ENCODE measurements around the gene ZMYND10. TPM values are rescaled to one million over a fixed set of nuclear protein-coding genes. Genes with fewer than 3 reads are reported as not detected.

The ZMYND10 gene
- total RNA-seq = under 1 TPM; 0.94 to 1.00 TPM

- H3K36me3 Mint-ChIP-seq = peaks cover 14% of the 10 kb centered on the region
- no peak within 1 kb of the TSS for H3K27ac Mint-ChIP-seq
- H3K9me3 Mint-ChIP-seq = no peaks in the 10 kb centered on the region
- DNase-seq = peak; percentile 85
- no peaks in the 10 kb centered on the region for H3K27me3 Mint-ChIP-seq
- intact Hi-C loops (cut with micrococcal nuclease) = no loop called here
- peaks cover 46% of the 10 kb centered on the region for H3K4me1 Mint-ChIP-seq (ENCODE audit: low read depth)
- CTCF ChIA-PET = interaction anchor here (1.0 to 1.3 kb wide), 2 partner anchors 38 to 197 kb away, joined by 3 to 4 read pairs; no protein-coding TSS in a partner anchor
- POLR2A ChIA-PET = interaction anchor here (1.0 to 5.7 kb wide), 2 partner anchors 7 to 227 kb away, joined by 3 to 93 read pairs; partner anchors contain the start of gene RASSF1
- H3K4me3 Mint-ChIP-seq = peak within 1 kb of the TSS; percentile 53
Observed at GRCh38 chr3:50345586-50346234, at the start of gene ZMYND10. Gene ZMYND10, minus strand, starts transcription at chr3:50345732. Its CDS starts 153 bp downstream, at chr3:50345579.

DNA sequence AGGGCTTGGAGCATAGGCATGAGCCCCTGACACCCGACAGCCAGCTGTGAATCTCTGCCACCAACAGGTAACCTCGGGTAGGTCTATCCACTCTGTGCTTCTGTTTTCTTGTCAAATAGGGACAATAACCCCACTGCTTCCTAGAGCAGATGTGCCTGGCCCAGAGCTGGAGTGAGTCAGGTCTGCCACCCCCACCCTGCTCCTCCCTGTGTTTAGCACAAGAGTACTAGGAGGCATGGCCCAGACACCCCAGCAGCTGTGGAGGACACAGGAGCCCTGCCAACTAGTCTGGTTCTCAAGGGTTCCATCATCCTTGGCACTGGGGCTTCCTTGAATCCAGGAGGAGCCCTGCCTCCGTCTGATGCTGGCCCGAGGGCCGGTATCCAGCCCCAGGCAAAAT lies 47.5 kb upstream of the ZMYND10 start:
- Mint-ChIP-seq H3K4me3 (no peak overlapping the region), H3K27ac (no peak overlapping the region), H3K4me1 (ENCODE audit: low read depth) (no peaks in the 10 kb centered on the region), H3K36me3 (no peaks in the 10 kb centered on the region), H3K27me3 (no peaks in the 10 kb centered on the region), H3K9me3 (no peaks in the 10 kb centered on the region)
- CTCF ChIA-PET = interaction anchor here (1.0 kb wide), 1 partner anchor 149 kb away, joined by 3 read pairs; no protein-coding TSS in a partner anchor
- no peak for DNase-seq
- intact Hi-C loops (cut with micrococcal nuclease) = no loop called here
- POLR2A ChIA-PET = no interaction called here

- Mint-ChIP-seq H3K9me3 (no peaks in the 10 kb centered on the region), H3K4me1 (ENCODE audit: low read depth) (no peaks in the 10 kb centered on the region), H3K36me3 (no peaks in the 10 kb centered on the region), H3K27me3 (no peaks in the 10 kb centered on the region), H3K27ac (no peak overlapping the region), H3K4me3 (no peak overlapping the region)
- no peak for DNase-seq
- intact Hi-C loops (cut with micrococcal nuclease) = no loop called here
- ChIA-PET POLR2A (no interaction called here), CTCF (interaction anchor here (1.0 kb wide), 1 partner anchor 150 kb away, joined by 3 read pairs; no protein-coding TSS in a partner anchor)
Observed at GRCh38 chr3:50392101-50392715, 46.7 kb upstream of the ZMYND10 start.

GRCh38 chr3:50390508-50391224 lies 45.1 kb upstream of the ZMYND10 start:
- Mint-ChIP-seq H3K4me3 (no peak overlapping the region), H3K27me3 (no peaks in the 10 kb centered on the region), H3K9me3 (no peaks in the 10 kb centered on the region), H3K36me3 (no peaks in the 10 kb centered on the region), H3K27ac (no peak overlapping the region), H3K4me1 (ENCODE audit: low read depth) (no peaks in the 10 kb centered on the region)
- ChIA-PET CTCF (no interaction called here), POLR2A (no interaction called here)
- intact Hi-C loops (cut with micrococcal nuclease) = no loop called here
- no peak for DNase-seq

- CTCF ChIA-PET = no interaction called here
Observed at GRCh38 chr3:50389414-50389767, 43.9 kb upstream of the ZMYND10 start.

GRCh38 chr3:50388720-50389413 lies 43.3 kb upstream of the ZMYND10 start:
- Mint-ChIP-seq H3K4me1 (ENCODE audit: low read depth) (no peaks in the 10 kb centered on the region), H3K36me3 (no peaks in the 10 kb centered on the region), H3K27ac (no peak overlapping the region), H3K27me3 (no peaks in the 10 kb centered on the region), H3K9me3 (no peaks in the 10 kb centered on the region), H3K4me3 (no peak overlapping the region)
- ChIA-PET POLR2A (no interaction called here), CTCF (no interaction called here)
- DNase-seq = no peak
- intact Hi-C loops (cut with micrococcal nuclease) = no loop called here

More at GRCh38 chr3:50389414-50389767, 43.9 kb upstream of the ZMYND10 start:
- H3K4me1 Mint-ChIP-seq (ENCODE audit: low read depth) = no peaks in the 10 kb centered on the region
- DNase-seq = no peak
- H3K36me3 Mint-ChIP-seq = no peaks in the 10 kb centered on the region
- H3K4me3 Mint-ChIP-seq = no peak overlapping the region
- H3K27me3 Mint-ChIP-seq = no peaks in the 10 kb centered on the region
- no peaks in the 10 kb centered on the region for H3K9me3 Mint-ChIP-seq
- POLR2A ChIA-PET = no interaction called here
- H3K27ac Mint-ChIP-seq = no peak overlapping the region
- intact Hi-C loops (cut with micrococcal nuclease) = no loop called here

GRCh38 chr3:50388016-50388719 lies 42.6 kb upstream of the ZMYND10 start:
- CTCF ChIA-PET = interaction anchor here (1.5 kb wide), 1 partner anchor 154 kb away, joined by 5 read pairs; no protein-coding TSS in a partner anchor
- intact Hi-C loops (cut with micrococcal nuclease) = no loop called here
- H3K36me3 Mint-ChIP-seq = no peaks in the 10 kb centered on the region
- H3K9me3 Mint-ChIP-seq = no peaks in the 10 kb centered on the region
- no peaks in the 10 kb centered on the region for H3K27me3 Mint-ChIP-seq
- POLR2A ChIA-PET = no interaction called here
- no peak overlapping the region for H3K27ac Mint-ChIP-seq
- H3K4me3 Mint-ChIP-seq = no peak overlapping the region
- DNase-seq = no peak
- no peaks in the 10 kb centered on the region for H3K4me1 Mint-ChIP-seq (ENCODE audit: low read depth)

- no peak overlapping the region for H3K4me3 Mint-ChIP-seq
- no peaks in the 10 kb centered on the region for H3K9me3 Mint-ChIP-seq
- CTCF ChIA-PET = interaction anchor here (1.1 kb wide), 1 partner anchor 50 kb away, joined by 3 read pairs; no protein-coding TSS in a partner anchor
- H3K36me3 Mint-ChIP-seq = no peaks in the 10 kb centered on the region
- H3K27me3 Mint-ChIP-seq = no peaks in the 10 kb centered on the region
- DNase-seq = no peak
- H3K27ac Mint-ChIP-seq = no peak overlapping the region
- H3K4me1 Mint-ChIP-seq (ENCODE audit: low read depth) = no peaks in the 10 kb centered on the region
- POLR2A ChIA-PET = no interaction called here
- intact Hi-C loops (cut with micrococcal nuclease) = no loop called here
Observed at GRCh38 chr3:50385754-50386153, 40.2 kb upstream of the ZMYND10 start.

DNA sequence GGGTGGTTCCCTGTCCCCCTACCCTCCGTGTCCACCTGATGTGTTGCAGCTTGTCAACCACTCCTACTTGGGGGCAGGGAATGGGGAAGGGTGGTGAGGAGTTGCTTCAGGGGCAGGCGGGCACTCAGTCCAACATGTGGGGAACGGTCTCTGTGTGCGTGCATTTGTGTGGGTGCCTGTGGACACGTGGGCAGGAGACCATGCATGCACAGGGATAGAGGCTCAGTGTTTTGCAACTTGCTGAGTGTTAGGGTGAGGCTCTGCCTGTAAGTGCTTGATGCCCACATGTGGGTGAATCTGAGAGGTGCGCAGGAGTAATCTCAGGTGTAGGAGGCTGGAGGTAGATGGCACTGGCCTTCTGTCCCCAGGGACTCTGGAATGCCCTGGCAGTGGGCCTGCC lies 38.2 kb upstream of the ZMYND10 start:
- intact Hi-C loops (cut with micrococcal nuclease) = no loop called here
- no peak for DNase-seq
- no peaks in the 10 kb centered on the region for H3K9me3 Mint-ChIP-seq
- no peaks in the 10 kb centered on the region for H3K27me3 Mint-ChIP-seq
- H3K4me1 Mint-ChIP-seq (ENCODE audit: low read depth) = no peaks in the 10 kb centered on the region
- H3K36me3 Mint-ChIP-seq = no peaks in the 10 kb centered on the region
- CTCF ChIA-PET = interaction anchor here (1.0 kb wide), 1 partner anchor 37 kb away, joined by 3 read pairs; no protein-coding TSS in a partner anchor
- no peak overlapping the region for H3K4me3 Mint-ChIP-seq
- POLR2A ChIA-PET = interaction anchor here (1.0 kb wide), 1 partner anchor 14 kb away, joined by 4 read pairs; no protein-coding TSS in a partner anchor
- H3K27ac Mint-ChIP-seq = no peak overlapping the region

GRCh38 chr3:50382722-50383121 lies 37.2 kb upstream of the ZMYND10 start:
- no peaks in the 10 kb centered on the region for H3K9me3 Mint-ChIP-seq
- H3K4me3 Mint-ChIP-seq = no peak overlapping the region
- intact Hi-C loops (cut with micrococcal nuclease) = no loop called here
- no peaks in the 10 kb centered on the region for H3K36me3 Mint-ChIP-seq
- DNase-seq = no peak
- no peak overlapping the region for H3K27ac Mint-ChIP-seq
- POLR2A ChIA-PET = interaction anchor here (1.0 kb wide), 1 partner anchor 15 kb away, joined by 4 read pairs; no protein-coding TSS in a partner anchor
- CTCF ChIA-PET = interaction anchor here (1.0 kb wide), 1 partner anchor 36 kb away, joined by 3 read pairs; no protein-coding TSS in a partner anchor
- H3K4me1 Mint-ChIP-seq (ENCODE audit: low read depth) = no peaks in the 10 kb centered on the region
- no peaks in the 10 kb centered on the region for H3K27me3 Mint-ChIP-seq

DNA sequence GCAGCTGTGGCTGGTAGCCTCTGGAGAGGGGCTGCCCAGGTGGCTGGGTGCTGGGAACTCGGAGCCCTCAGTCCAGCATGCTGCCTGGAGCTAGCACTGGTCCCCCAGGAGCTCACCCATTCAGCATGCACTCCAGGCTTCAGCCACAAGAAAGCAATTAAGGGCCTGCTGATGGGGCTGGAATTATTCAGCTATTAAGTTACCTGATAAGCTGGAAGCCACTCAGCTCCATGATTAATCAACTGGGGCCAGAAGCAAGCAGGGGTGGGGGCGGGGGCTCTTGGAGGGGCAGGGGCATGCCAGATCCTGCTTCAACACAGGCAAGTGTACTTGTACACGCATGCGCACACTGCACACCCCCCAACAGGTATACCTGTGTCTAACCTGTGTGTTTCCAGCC lies 35.9 kb upstream of the ZMYND10 start:
- H3K36me3 Mint-ChIP-seq = no peaks in the 10 kb centered on the region
- intact Hi-C loops (cut with micrococcal nuclease) = no loop called here
- DNase-seq = no peak
- no peaks in the 10 kb centered on the region for H3K9me3 Mint-ChIP-seq
- ChIA-PET CTCF (no interaction called here), POLR2A (no interaction called here)
- no peak overlapping the region for H3K27ac Mint-ChIP-seq
- no peaks in the 10 kb centered on the region for H3K27me3 Mint-ChIP-seq
- no peaks in the 10 kb centered on the region for H3K4me1 Mint-ChIP-seq (ENCODE audit: low read depth)
- H3K4me3 Mint-ChIP-seq = no peak overlapping the region

Measured in activated CD4-positive, alpha-beta memory T cell treated with anti-CD3 and anti-CD28 coated beads for 36 hours (primary cell).